HepG2 (cell line): ENCODE measurements around the gene TCEANC2. TPM values are rescaled to one million over a fixed set of nuclear protein-coding genes. Genes with fewer than 3 reads are reported as not detected.

Experiments
- ATAC-seq: fragments of 200-7000 bp; cut with Tn5 transposase; 3 replicates; pipeline ENCODE4 v1.9.1; 2020; ENCODE audit warnings: mild to moderate bottlenecking, moderate library complexity
- BruUV-seq: library from RNA; stranded (reverse); fragments of 400-500 nt; replicated peaks from 2 replicates; lab custom pipeline; 2021; lab: Mats Ljungman, UMichigan
- CTCF ChIA-PET: fragments of 300-600 bp; formaldehyde crosslinking; extraction: SDS; loops from one replicate; lab custom pipeline; 2021; ENCODE audit warnings: low total read pairs, inconsistent platforms, low intra/inter-chr PET ratio; lab: Yijun Ruan, JAX
- POLR2A ChIA-PET: fragments of 350-600 bp; sonication (Branson Sonifier 250); formaldehyde crosslinking; loops from one replicate; lab custom pipeline; 2020; ENCODE audit warnings: antibody characterized with exemption, inconsistent platforms; lab: Yijun Ruan, JAX
- DNase-seq: peaks from one replicate; pipeline ENCODE4 v3.0.0-alpha.2; 2015; ENCODE audit warnings: low spot score
- FAIRE-seq: peaks from 3 replicates; lab custom pipeline; 2011; peaks lifted over from hg19 to GRCh38; lab: Jason Lieb, UNC
- H2AFZ ChIP-seq: one replicate; pipeline ENCODE4 v1.6.1; 2011; ENCODE audit warnings: low read length, inconsistent platforms
- H3K27ac ChIP-seq: fragments of 300-600 bp; 3 replicates; pipeline ENCODE4 v1.8.0; 2011; ENCODE audit warnings: mixed run types, mild to moderate bottlenecking, mixed read lengths, low read length, inconsistent platforms; ENCODE audit not compliant: insufficient read depth; ENCODE audit errors: extremely low read length
- H3K27me3 ChIP-seq, 2 experiments: fragments of 200-600 bp in 1 of 2; 2 replicates in 1 of 2; 3 replicates in 1 of 2; pipeline versions ENCODE4 v1.6.0 to v1.8.0; 2011; ENCODE audit warnings: low read length in 2 of 2, mild to moderate bottlenecking in 2 of 2, moderate library complexity in 2 of 2, inconsistent platforms in 1 of 2; ENCODE audit not compliant: insufficient read depth in 2 of 2, control insufficient read depth in 1 of 2
- H3K36me3 ChIP-seq, 2 experiments: fragments of 200-600 bp in 1 of 2; replicated peaks in 1 of 2; 2 replicates in 1 of 2; 3 replicates in 1 of 2; pipeline versions ENCODE4 v1.5.1 to v1.8.0; 2011; ENCODE audit warnings: low read length in 2 of 2, inconsistent platforms in 1 of 2; ENCODE audit not compliant: insufficient read depth in 2 of 2, control insufficient read depth in 1 of 2
- H3K4me1 ChIP-seq: 2 replicates; pipeline ENCODE4 v1.5.1; 2012; ENCODE audit warnings: low read length, inconsistent platforms; ENCODE audit not compliant: insufficient read depth
- H3K4me2 ChIP-seq: 2 replicates; pipeline ENCODE4 v1.6.0; 2011; ENCODE audit warnings: low read depth, low read length, inconsistent platforms
- H3K4me3 ChIP-seq, 3 experiments: fragments of 200-600 bp in 1 of 3; sonication (generic), shearing (Covaris generic) in 1 of 3; replicated peaks in 1 of 3; 2 replicates each; pipeline ENCODE4 v1.5.1; 2011 to 2016; ENCODE audit warnings: low read length in 3 of 3, inconsistent platforms in 2 of 3, low read depth in 2 of 3, mild to moderate bottlenecking in 2 of 3, control low read depth in 1 of 3, mixed read lengths in 1 of 3; ENCODE audit not compliant: insufficient read depth in 1 of 3
- H3K79me2 ChIP-seq: one replicate; pipeline ENCODE4 v1.6.1; 2011; ENCODE audit warnings: low read length, inconsistent platforms; ENCODE audit not compliant: insufficient read depth
- H3K9ac ChIP-seq: 2 replicates; pipeline ENCODE4 v1.6.0; 2011; ENCODE audit warnings: mild to moderate bottlenecking, low read depth, low read length, inconsistent platforms; ENCODE audit not compliant: insufficient read depth
- H3K9me3 ChIP-seq: 2 replicates; pipeline ENCODE4 v1.5.1; 2012; ENCODE audit warnings: mild to moderate bottlenecking, low read length
- H4K20me1 ChIP-seq: 2 replicates; pipeline ENCODE4 v1.6.0; 2011; ENCODE audit warnings: inconsistent platforms, mild to moderate bottlenecking, low read length, moderate library complexity; ENCODE audit not compliant: insufficient read depth
- ARID2 ChIP-seq: sonication (generic); formaldehyde crosslinking; IDR thresholded peaks from 2 replicates; pipeline ENCODE4 v1.8.1; 2022; ENCODE audit warnings: mild to moderate bottlenecking, missing genetic modification reagents, borderline replicate concordance
- GABPA ChIP-seq, 2 experiments: IDR thresholded peaks; 2 replicates each; pipeline ENCODE4 v1.6.1; 2011 to 2016; ENCODE audit warnings: low read depth in 2 of 2, low read length in 1 of 2, missing biosample characterization in 1 of 2, missing genetic modification characterization in 1 of 2
- SP2 ChIP-seq: sonication (generic); formaldehyde crosslinking; IDR thresholded peaks from 2 replicates; pipeline ENCODE4 v1.5.1; 2020; ENCODE audit warnings: mild to moderate bottlenecking, missing genetic modification reagents
- THAP11 ChIP-seq: IDR thresholded peaks from 2 replicates; pipeline ENCODE4 v1.6.1; 2016; ENCODE audit warnings: missing biosample characterization, missing genetic modification reagents
- XBP1 ChIP-seq: sonication (generic); formaldehyde crosslinking; IDR thresholded peaks from 2 replicates; pipeline ENCODE4 v1.5.0; 2020; ENCODE audit warnings: missing genetic modification reagents
- ZBTB7A ChIP-seq: sonication (generic); formaldehyde crosslinking; IDR thresholded peaks from 2 replicates; pipeline ENCODE4 v1.8.0; 2022; ENCODE audit warnings: mild to moderate bottlenecking, missing genetic modification reagents
- ZNF234 ChIP-seq: sonication (generic); formaldehyde crosslinking; conservative IDR thresholded peaks from 2 replicates; pipeline ENCODE4 v1.5.1; 2020; ENCODE audit warnings: mild to moderate bottlenecking, missing genetic modification reagents
- WGBS: methylation state at CpG from one replicate; pipeline ENCODE4 v1.1.6; 2017; ENCODE audit warnings: low lambda C conversion rate; 5-methylcytosine and 5-hydroxymethylcytosine counted together
- in situ Hi-C: cut with HindIII; loops from 2 replicates; pipeline ENCODE4 v1.10.0; 2017; ENCODE audit warnings: low pct_unique_long_range_greater_than_20kb; ENCODE audit not compliant: extremely low pct_ligation_motif_present
- intact Hi-C: fragments of 100-400 bp; cut with micrococcal nuclease; formaldehyde crosslinking; loops from one replicate; pipeline ENCODE4 v1.10.0; 2022; ENCODE audit not compliant: unreplicated experiment
- polyA plus RNA-seq, 8 experiments: library from polyadenylated mRNA; depleted of rRNA in 3 of 8; stranded (reverse) in 7 of 8; unstranded in 1 of 8; fragments of >200 nt; fragmentation: Illumina TruSeq in 4 of 8; extraction: Trizol in 4 of 8; gene quantifications; 2 replicates each; pipeline versions ENCODE4 v1.2.1 to v1.2.3, GENCODE V29; 2011 to 2016; ENCODE audit warnings: low read depth in 4 of 8, missing spikeins in 1 of 8, mixed read lengths in 1 of 8; ENCODE audit not compliant: insufficient read depth in 1 of 8
- total RNA-seq, 5 experiments: library from RNA; depleted of rRNA; stranded (reverse); fragments of >200 nt; fragmentation: Illumina TruSeq; extraction: Trizol; gene quantifications; 2 replicates each; pipeline ENCODE4 v1.2.3, GENCODE V29; 2016; ENCODE audit warnings: low read depth in 1 of 5
- TF ChIP-seq, protein P1 (sequence below): sonication (generic); formaldehyde crosslinking; IDR thresholded peaks from 2 replicates; pipeline ENCODE4 v1.4.0; 2020; ENCODE audit warnings: missing genetic modification reagents

Gene TCEANC2
- total and polyA plus RNA-seq, 2 of the 13 experiments (the other 11 are each of a cell fraction or from before 2014, with no cell fraction given) = 3.8 to 5.0 TPM

GRCh38 chr1:54014009-54014629 is 39.3 kb upstream of the TCEANC2 start:
- ChIA-PET CTCF (no interaction called here), POLR2A (interaction anchor here (1.6 kb wide), 1 partner anchor 31 kb away, joined by 5 read pairs; no protein-coding TSS in a partner anchor)
- no peak overlapping the region for H3K4me3 ChIP-seq
- no peak overlapping the region for H2AFZ ChIP-seq
- intact Hi-C loops = no loop called here
- TF ChIP-seq ZBTB7A (no peak), THAP11 (CRISPR knock-in tag) (no peak), GABPA (IDR thresholded peaks at IDR 0.05; ENCODE audit: low read depth, low read length) (0 out of 2 replicates have a peak, but pooled peaks have one; percentile 9), GABPA (CRISPR knock-in tag; IDR thresholded peaks at IDR 0.05; ENCODE audit: low read depth) (no peak), SP2 (no peak), ZNF234 (no peak), XBP1 (CRISPR knock-in tag) (no peak), ARID2 (CRISPR knock-in tag) (no peak)
- TF ChIP-seq, protein P1, sequence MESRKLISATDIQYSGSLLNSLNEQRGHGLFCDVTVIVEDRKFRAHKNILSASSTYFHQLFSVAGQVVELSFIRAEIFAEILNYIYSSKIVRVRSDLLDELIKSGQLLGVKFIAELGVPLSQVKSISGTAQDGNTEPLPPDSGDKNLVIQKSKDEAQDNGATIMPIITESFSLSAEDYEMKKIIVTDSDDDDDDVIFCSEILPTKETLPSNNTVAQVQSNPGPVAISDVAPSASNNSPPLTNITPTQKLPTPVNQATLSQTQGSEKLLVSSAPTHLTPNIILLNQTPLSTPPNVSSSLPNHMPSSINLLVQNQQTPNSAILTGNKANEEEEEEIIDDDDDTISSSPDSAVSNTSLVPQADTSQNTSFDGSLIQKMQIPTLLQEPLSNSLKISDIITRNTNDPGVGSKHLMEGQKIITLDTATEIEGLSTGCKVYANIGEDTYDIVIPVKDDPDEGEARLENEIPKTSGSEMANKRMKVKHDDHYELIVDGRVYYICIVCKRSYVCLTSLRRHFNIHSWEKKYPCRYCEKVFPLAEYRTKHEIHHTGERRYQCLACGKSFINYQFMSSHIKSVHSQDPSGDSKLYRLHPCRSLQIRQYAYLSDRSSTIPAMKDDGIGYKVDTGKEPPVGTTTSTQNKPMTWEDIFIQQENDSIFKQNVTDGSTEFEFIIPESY (CRISPR knock-in tag) = peak; percentile 85
- no peaks in the 10 kb centered on the region for H3K27me3 ChIP-seq
- no peak for DNase-seq
- no peaks in the 10 kb centered on the region for H3K79me2 ChIP-seq
- no peaks in the 10 kb centered on the region for H4K20me1 ChIP-seq
- H3K4me1 ChIP-seq = peaks cover 67% of the 10 kb centered on the region
- no peak overlapping the region for H3K9ac ChIP-seq
- no peaks in the 10 kb centered on the region for H3K36me3 ChIP-seq
- H3K9me3 ChIP-seq = no peaks in the 10 kb centered on the region
- ATAC-seq = no peak
- no peak overlapping the region for H3K4me2 ChIP-seq
- no peak for FAIRE-seq
- 75% methylated on average over 7 of the region's 17 CpGs for WGBS
- BruUV-seq = no TSS peak
- no peak overlapping the region for H3K27ac ChIP-seq
- in situ Hi-C loops = no loop called here
